Airway epithelial cell (primary cell): Measurements from ENCODE around the gene EZH2. TPM values are rescaled to one million over a fixed set of nuclear protein-coding genes. Genes with fewer than 3 reads are reported as not detected.

Experiments
- total RNA-seq: library from RNA; depleted of rRNA; stranded (reverse); fragments of >200 nt; gene quantifications from 2 replicates; pipeline ENCODE4 v1.2.3, GENCODE V29; 2015

The EZH2 gene
- 10.3 and 11.7 TPM in 2 replicates for total RNA-seq

GRCh38 chr7:148884049-148884298 lies at the start of gene EZH2:
Gene EZH2 (minus strand): TSS chr7:148884291. CDS start chr7:148847298, 36,993 bp downstream.

Other genes with a start within 250 kb of the EZH2 start
- 35.4 and 44.9 TPM in 2 replicates for gene CUL1, start 185.4 kb downstream of the EZH2 start, total RNA-seq
- 218 and 269 TPM in 2 replicates for gene PDIA4, start 144.2 kb upstream of the EZH2 start, total RNA-seq
- 6.0 and 8.6 TPM in 2 replicates for gene ZNF786, start 206.4 kb upstream of the EZH2 start, total RNA-seq
- gene ZNF425, start 242.0 kb upstream of the EZH2 start, total RNA-seq = 2.1 and 2.8 TPM in 2 replicates